ENCODE results near the gene VCL. TPM values are rescaled to one million over a fixed set of nuclear protein-coding genes. Genes with fewer than 3 reads are reported as not detected.

The VCL gene
- total RNA-seq, 2 donors from 2014 or later = 346 to 348 TPM

GRCh38 chr10:74067373-74068352, 69.7 kb downstream of the VCL start:
- no peak for TF ChIP-seq CTCF (IDR thresholded peaks at IDR 0.05)
- ATAC-seq (ENCODE audit: insufficient number of reproducible peaks, low FRiP score, low read depth) (no peak), DNase-seq (ENCODE audit: low spot score) (no peak)
- Histone ChIP-seq H3K27ac (no peak overlapping the region), H3K27me3 (replicated peaks; ENCODE audit: insufficient read depth) (no peaks in the 10 kb centered on the region), H3K9me3 (no peaks in the 10 kb centered on the region), H3K4me3 (no peak overlapping the region), H3K4me1 (ENCODE audit: control insufficient read depth in 1 of 2, low read depth in 2 of 2) (peaks cover 16 to 31% of the 10 kb centered on the region in 2 donors), H3K36me3 (peaks cover 6% of the 10 kb centered on the region)

GRCh38 chr10:74071157-74071556, 73.2 kb downstream of the VCL start:
- H3K27ac ChIP-seq = peak overlapping the region; percentile 48 to 60

GRCh38 chr10:74072503-74072902, 74.6 kb downstream of the VCL start:
- DNase-seq (ENCODE audit: low spot score) (no peak), ATAC-seq (ENCODE audit: insufficient number of reproducible peaks, low FRiP score, low read depth) (no peak)
- no peak for TF ChIP-seq CTCF (IDR thresholded peaks at IDR 0.05)
- Histone ChIP-seq H3K36me3 (no peaks in the 10 kb centered on the region), H3K9me3 (no peaks in the 10 kb centered on the region), H3K27me3 (replicated peaks; ENCODE audit: insufficient read depth) (no peaks in the 10 kb centered on the region), H3K4me3 (no peak overlapping the region), H3K4me1 (ENCODE audit: control insufficient read depth in 1 of 2, low read depth in 2 of 2) (peaks cover 40 to 77% of the 10 kb centered on the region in 2 donors), H3K27ac (peak overlapping the region; percentile 72 to 77)

More at GRCh38 chr10:74071157-74071556, 73.2 kb downstream of the VCL start:
- H3K36me3 ChIP-seq = no peaks in the 10 kb centered on the region
- H3K27me3 ChIP-seq (replicated peaks; ENCODE audit: insufficient read depth) = no peaks in the 10 kb centered on the region
- peaks cover 38 to 64% of the 10 kb centered on the region in 2 donors for H3K4me1 ChIP-seq (ENCODE audit: control insufficient read depth in 1 of 2, low read depth in 2 of 2)
- no peak for ATAC-seq (ENCODE audit: insufficient number of reproducible peaks, low FRiP score, low read depth)
- no peak for TF ChIP-seq CTCF (IDR thresholded peaks at IDR 0.05)
- no peak overlapping the region for H3K4me3 ChIP-seq
- H3K9me3 ChIP-seq = no peaks in the 10 kb centered on the region
- DNase-seq (ENCODE audit: low spot score) = no peak

GRCh38 chr10:74075906-74076305, 78.0 kb downstream of the VCL start:
- no peak for ATAC-seq (ENCODE audit: insufficient number of reproducible peaks, low FRiP score, low read depth)
- Histone ChIP-seq H3K4me3 (no peak overlapping the region), H3K9me3 (no peaks in the 10 kb centered on the region), H3K4me1 (ENCODE audit: control insufficient read depth in 1 of 2, low read depth in 2 of 2) (peaks cover 59 to 93% of the 10 kb centered on the region in 2 donors), H3K27ac (peak overlapping the region; percentile 37 to 72), H3K36me3 (no peaks in the 10 kb centered on the region), H3K27me3 (replicated peaks; ENCODE audit: insufficient read depth) (no peaks in the 10 kb centered on the region)
- TF ChIP-seq CTCF (IDR thresholded peaks at IDR 0.05) = no peak
- DNase-seq (ENCODE audit: low spot score) = no peak

GRCh38 chr10:74076961-74077360, 79.0 kb downstream of the VCL start:
- Histone ChIP-seq H3K9me3 (no peaks in the 10 kb centered on the region), H3K36me3 (no peaks in the 10 kb centered on the region), H3K27me3 (replicated peaks; ENCODE audit: insufficient read depth) (no peaks in the 10 kb centered on the region), H3K27ac (no peak overlapping the region), H3K4me3 (no peak overlapping the region), H3K4me1 (ENCODE audit: control insufficient read depth in 1 of 2, low read depth in 2 of 2) (peaks cover 58 to 93% of the 10 kb centered on the region in 2 donors)
- ATAC-seq (ENCODE audit: insufficient number of reproducible peaks, low FRiP score, low read depth) (no peak), DNase-seq (ENCODE audit: low spot score) (no peak)
- no peak for TF ChIP-seq CTCF (IDR thresholded peaks at IDR 0.05)
